Spleen (tissue), 11 donors: ENCODE measurements around the gene CCNI2. TPM values are rescaled to one million over a fixed set of nuclear protein-coding genes. Genes with fewer than 3 reads are reported as not detected.
A peak's percentile ranks its signal among the peaks of the same experiment; 100 is the strongest.

Experiments
- DNase-seq: peaks from one replicate; pipeline ENCODE4 v3.0.0-alpha.2; 2020
- H3K27ac ChIP-seq, 8 donors: fragments of 200-600 bp; sonication (generic) in 7 of 8; 1 replicate in 4 of 8; 2 replicates in 4 of 8; pipeline versions ENCODE4 v1.5.0 to v1.8.0; 2016 to 2021; ENCODE audit warnings: inconsistent platforms in 4 of 8, mild to moderate bottlenecking in 4 of 8, moderate library complexity in 1 of 8
- H3K27me3 ChIP-seq, 7 donors: fragments of 200-600 bp; sonication (generic) in 6 of 7; replicated peaks in 1 of 7; 1 replicate in 4 of 7; 2 replicates in 3 of 7; pipeline versions ENCODE4 v1.5.0 to v1.8.0; 2016 to 2021; ENCODE audit warnings: inconsistent platforms in 3 of 7, mild to moderate bottlenecking in 1 of 7
- H3K36me3 ChIP-seq, 6 donors: fragments of 200-600 bp; sonication (generic) in 5 of 6; 1 replicate in 4 of 6; 2 replicates in 2 of 6; pipeline versions ENCODE4 v1.5.0 to v1.8.0; 2016 to 2021; ENCODE audit warnings: inconsistent platforms in 2 of 6
- H3K4me1 ChIP-seq, 6 donors: fragments of 200-600 bp; sonication (generic) in 5 of 6; 1 replicate in 3 of 6; 2 replicates in 3 of 6; pipeline versions ENCODE4 v1.5.0 to v1.8.0; 2016 to 2021; ENCODE audit warnings: inconsistent platforms in 3 of 6
- H3K4me3 ChIP-seq, 8 donors: fragments of 200-600 bp; sonication (generic) in 7 of 8; 1 replicate in 4 of 8; 2 replicates in 4 of 8; pipeline versions ENCODE4 v1.5.0 to v1.8.0; 2016 to 2021; ENCODE audit warnings: inconsistent platforms in 4 of 8, mild to moderate bottlenecking in 4 of 8, moderate library complexity in 2 of 8
- H3K9me3 ChIP-seq, 8 donors: fragments of 200-600 bp; sonication (generic) in 7 of 8; 1 replicate in 4 of 8; 2 replicates in 4 of 8; pipeline versions ENCODE4 v1.5.0 to v1.8.0; 2016 to 2021; ENCODE audit warnings: inconsistent platforms in 4 of 8
- POLR2A ChIP-seq, 3 donors: fragments of 450-650 bp; IDR thresholded peaks; one replicate each; pipeline ENCODE4 v1.5.1; 2017; ENCODE audit warnings: antibody characterized with exemption in 3 of 3, mild to moderate bottlenecking in 1 of 3
- POLR2AphosphoS5 ChIP-seq, 3 donors: sonication (generic); formaldehyde crosslinking; IDR thresholded peaks; one replicate each; pipeline ENCODE4 v1.5.1; 2017; ENCODE audit warnings: antibody characterized with exemption in 3 of 3
- WGBS, 5 donors: extraction: QIAGEN DNeasy Blood & Tissue Kit in 3 of 5; methylation state at CpG; one replicate each; pipeline versions ENCODE4 v1.1.5 to v1.1.7; 2013 to 2018; 5-methylcytosine and 5-hydroxymethylcytosine counted together
- intact Hi-C: fragments of 100-400 bp; cut with DNase I; formaldehyde crosslinking; loops from one replicate; pipeline ENCODE4 v1.15.0; 2023; ENCODE audit warnings: low total_unique reads
- polyA plus RNA-seq, 3 donors: library from polyadenylated mRNA; stranded (reverse); fragments of 200-250 nt; gene quantifications; one replicate each; pipeline ENCODE4 v1.2.1, GENCODE V29; 2013
- total RNA-seq, 7 donors: library from RNA; depleted of rRNA in 3 of 7; stranded (reverse); fragments of >200 nt in 3 of 7; fragmentation: NEBNext Ultra II Directional in 4 of 7; extraction: Animal tissue kit (Norgen Biotek cat#: 25700) in 4 of 7; gene quantifications; one replicate each; pipeline versions ENCODE4 v1.1.0 to v1.2.1, GENCODE V29; 2016 to 2021
- TF ChIP-seq, protein P1 (sequence below), 11 experiments: fragments of 200-600 bp in 7 of 11; fragments of 450-650 bp in 4 of 11; sonication (generic) in 4 of 11; IDR thresholded peaks in 8 of 11; conservative IDR thresholded peaks in 3 of 11; 1 replicate in 7 of 11; 2 replicates in 4 of 11; pipeline versions ENCODE4 v1.4.0 to v1.8.0; 2016 to 2021; ENCODE audit warnings: antibody characterized with exemption in 11 of 11, inconsistent platforms in 4 of 11, mild to moderate bottlenecking in 1 of 11
- donor health status: healthy with polysubstance abuse.
- donor health status: DM: no; HTN: no; CAD: no; lungs with moderate emphysema.
- donor health status: DM: no; HTN: no; CAD: no.
- donor health status: Bipolar disorder and iron deficiency.
- donor health status: healthy.
- donor health status: DM: no; HTN: no; CAD: no.
- donor health status: DM: yes; HTN: yes; CAD: no.

CCNI2 gene
- total and polyA plus RNA-seq, 10 donors = 0.19 to 5.2 (median 0.98) TPM

DNA sequence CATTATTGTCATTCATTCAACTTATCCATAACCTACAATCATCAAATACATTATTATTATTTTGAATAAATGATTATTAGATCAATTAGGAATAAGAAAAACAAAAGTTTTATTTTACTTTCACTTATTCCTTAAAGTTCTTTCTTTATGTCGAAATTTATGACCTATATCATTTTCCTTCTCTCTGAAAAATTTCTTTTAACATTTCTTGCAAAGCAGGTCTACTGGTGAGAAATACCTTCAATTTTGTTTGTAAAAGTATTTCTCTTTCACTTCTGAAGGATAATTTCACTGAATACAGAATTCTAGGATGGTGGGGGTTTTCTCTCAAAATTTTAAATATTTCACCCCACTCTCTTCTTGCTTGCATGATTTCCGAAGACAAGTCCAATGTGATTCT is 2.6 kb upstream of the CCNI2 start:
- WGBS, 5 donors = 68 to 92% (median 71%) methylated on average over 2 of the region's 2 CpGs
- Histone ChIP-seq H3K36me3 (no peaks in the 10 kb centered on the region), H3K4me3 (no peak overlapping the region), H3K9me3 (peaks cover 0 to 7% (median 0%) of the 10 kb centered on the region in 8 donors), H3K4me1 (peaks cover 5 to 21% (median 15%) of the 10 kb centered on the region in 6 donors), H3K27me3 (peaks cover 0 to 75% (median 36%) of the 10 kb centered on the region in 7 donors), H3K27ac (no peak overlapping the region)
- no peak for DNase-seq
- intact Hi-C loops = no loop called here
- TF ChIP-seq, protein P1, sequence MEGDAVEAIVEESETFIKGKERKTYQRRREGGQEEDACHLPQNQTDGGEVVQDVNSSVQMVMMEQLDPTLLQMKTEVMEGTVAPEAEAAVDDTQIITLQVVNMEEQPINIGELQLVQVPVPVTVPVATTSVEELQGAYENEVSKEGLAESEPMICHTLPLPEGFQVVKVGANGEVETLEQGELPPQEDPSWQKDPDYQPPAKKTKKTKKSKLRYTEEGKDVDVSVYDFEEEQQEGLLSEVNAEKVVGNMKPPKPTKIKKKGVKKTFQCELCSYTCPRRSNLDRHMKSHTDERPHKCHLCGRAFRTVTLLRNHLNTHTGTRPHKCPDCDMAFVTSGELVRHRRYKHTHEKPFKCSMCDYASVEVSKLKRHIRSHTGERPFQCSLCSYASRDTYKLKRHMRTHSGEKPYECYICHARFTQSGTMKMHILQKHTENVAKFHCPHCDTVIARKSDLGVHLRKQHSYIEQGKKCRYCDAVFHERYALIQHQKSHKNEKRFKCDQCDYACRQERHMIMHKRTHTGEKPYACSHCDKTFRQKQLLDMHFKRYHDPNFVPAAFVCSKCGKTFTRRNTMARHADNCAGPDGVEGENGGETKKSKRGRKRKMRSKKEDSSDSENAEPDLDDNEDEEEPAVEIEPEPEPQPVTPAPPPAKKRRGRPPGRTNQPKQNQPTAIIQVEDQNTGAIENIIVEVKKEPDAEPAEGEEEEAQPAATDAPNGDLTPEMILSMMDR (IDR thresholded peaks at IDR 0.05 in 8 of 11, conservative IDR thresholded peaks at IDR 0.05 in 3 of 11) = no peak
- TF ChIP-seq POLR2AphosphoS5 (IDR thresholded peaks at IDR 0.05) = no peak
- TF ChIP-seq POLR2A (IDR thresholded peaks at IDR 0.05) = no peak

DNA sequence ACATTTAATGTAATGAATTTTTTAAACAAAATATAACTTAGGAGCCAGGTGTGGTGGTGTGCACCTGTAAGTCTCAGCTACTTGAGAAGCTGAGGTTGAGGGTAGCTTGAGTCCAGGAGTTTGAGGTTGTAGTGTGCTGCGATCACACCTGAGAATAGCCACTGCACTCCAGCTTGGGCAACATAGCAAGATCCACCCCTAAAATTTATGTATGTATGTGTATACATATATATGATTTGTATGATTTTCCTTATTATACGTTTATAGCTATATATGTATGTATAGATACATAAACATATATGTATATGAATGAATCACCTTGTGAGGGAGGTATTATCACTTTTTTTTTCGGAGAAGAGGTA is 653 bp upstream of the CCNI2 start:
- peaks cover 0 to 7% (median 0%) of the 10 kb centered on the region in 8 donors for H3K9me3 ChIP-seq
- H3K36me3 ChIP-seq = no peaks in the 10 kb centered on the region
- 18 to 32% (median 28%) methylated on average over 3 of the region's 3 CpGs for WGBS, 5 donors
- H3K27ac ChIP-seq = peak overlapping the region in 3 of 8 donors; percentile 73 to 75 (median 73)
- H3K4me1 ChIP-seq = peaks cover 5 to 21% (median 15%) of the 10 kb centered on the region in 6 donors
- peaks cover 0 to 69% (median 36%) of the 10 kb centered on the region in 7 donors for H3K27me3 ChIP-seq
- DNase-seq = no peak
- intact Hi-C loops = no loop called here
- H3K4me3 ChIP-seq = peak overlapping the region in 6 of 8 donors; percentile 43 to 78 (median 50)
- TF ChIP-seq POLR2AphosphoS5 (IDR thresholded peaks at IDR 0.05) (no peak), POLR2A (IDR thresholded peaks at IDR 0.05) (no peak)
- TF ChIP-seq, protein P1 (IDR thresholded peaks at IDR 0.05 in 8 of 11, conservative IDR thresholded peaks at IDR 0.05 in 3 of 11) = no peak

DNA sequence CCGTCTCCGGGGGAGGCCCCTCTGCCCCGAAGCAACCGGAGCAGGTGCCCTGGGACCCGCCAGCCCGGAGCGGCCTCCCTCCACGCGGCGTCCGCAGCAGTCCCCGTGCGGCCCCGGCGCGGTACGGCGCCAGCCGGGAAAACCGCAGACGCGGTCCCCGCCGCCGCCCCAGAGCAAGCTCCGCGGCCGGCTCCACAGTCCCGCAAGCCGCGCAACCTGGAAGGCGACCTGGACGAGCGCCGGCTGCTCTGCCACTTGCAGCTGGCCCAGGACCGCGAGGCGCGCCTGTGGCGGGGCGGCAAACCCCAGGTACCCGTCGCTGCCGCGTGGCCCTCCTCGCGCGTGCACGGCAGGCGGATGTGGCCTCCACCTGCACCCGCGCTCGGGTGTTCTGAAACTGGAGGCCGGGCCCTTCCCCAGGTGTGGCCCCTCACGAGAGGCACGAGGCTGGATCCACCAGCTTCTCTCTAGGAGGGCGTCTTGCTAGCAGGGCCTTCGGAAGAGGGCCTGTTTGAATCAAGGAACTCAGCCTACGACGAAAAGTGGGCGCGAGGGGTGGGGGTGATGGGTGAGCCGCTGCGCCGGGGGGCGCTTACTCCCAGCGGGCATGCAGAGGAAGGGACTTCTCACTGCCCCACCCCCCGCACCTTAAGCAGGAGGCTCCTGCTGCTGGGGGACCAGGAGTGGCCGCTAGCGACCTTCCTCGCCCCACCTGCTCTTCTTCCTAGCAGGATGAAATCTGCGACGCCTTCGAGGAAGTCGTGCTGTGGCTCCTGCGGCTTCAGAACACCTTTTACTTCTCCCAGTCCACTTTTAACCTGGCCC is 602 bp downstream of the CCNI2 start:
- peak in 2 of 3 donors; percentile 13 to 37 for TF ChIP-seq POLR2AphosphoS5 (IDR thresholded peaks at IDR 0.05)
- TF ChIP-seq, protein P1 (IDR thresholded peaks at IDR 0.05 in 8 of 11, conservative IDR thresholded peaks at IDR 0.05 in 3 of 11) = no peak
- peak; percentile 86 for DNase-seq
- Histone ChIP-seq H3K27me3 (peaks cover 0 to 60% (median 35%) of the 10 kb centered on the region in 7 donors), H3K9me3 (no peaks in the 10 kb centered on the region), H3K4me1 (peaks cover 5 to 21% (median 15%) of the 10 kb centered on the region in 6 donors), H3K36me3 (no peaks in the 10 kb centered on the region), H3K27ac (peak overlapping the region in 6 of 8 donors; percentile 11 to 75 (median 62)), H3K4me3 (peak overlapping the region; percentile 39 to 78 (median 47))
- intact Hi-C loops = no loop called here
- 33 to 45% (median 35%) methylated on average over 39 to 76 of the region's 76 CpGs for WGBS, 5 donors

DNA sequence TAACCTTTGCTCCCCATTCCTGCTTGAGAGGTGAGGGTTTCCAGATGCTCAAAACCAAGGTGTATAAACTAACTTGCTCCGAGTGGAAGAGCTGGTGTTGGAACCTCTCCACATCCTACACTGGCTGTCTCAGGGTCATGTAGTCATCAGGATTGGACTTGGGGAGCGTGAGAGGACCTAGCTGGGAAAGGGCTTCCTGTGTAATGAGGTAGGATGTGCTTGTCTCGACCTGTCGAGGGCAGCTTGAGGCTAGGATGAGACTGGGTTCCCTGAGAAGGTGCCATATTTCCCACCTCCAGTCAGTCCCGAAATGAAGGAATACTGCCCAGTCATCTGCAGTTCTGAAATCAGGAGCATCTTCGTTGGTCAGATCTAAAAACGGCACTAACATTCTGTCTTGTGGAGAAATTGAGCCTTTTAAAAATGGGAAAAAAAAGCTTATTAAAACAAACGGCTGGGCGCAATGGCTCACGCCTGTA is 1.3 kb downstream of the CCNI2 start:
- H3K36me3 ChIP-seq = no peaks in the 10 kb centered on the region
- no peak overlapping the region for H3K27ac ChIP-seq
- H3K9me3 ChIP-seq = no peaks in the 10 kb centered on the region
- peaks cover 0 to 53% (median 35%) of the 10 kb centered on the region in 7 donors for H3K27me3 ChIP-seq
- DNase-seq = no peak
- TF ChIP-seq, protein P1 (IDR thresholded peaks at IDR 0.05 in 8 of 11, conservative IDR thresholded peaks at IDR 0.05 in 3 of 11) = no peak
- no peak for TF ChIP-seq POLR2AphosphoS5 (IDR thresholded peaks at IDR 0.05)
- no peak for TF ChIP-seq POLR2A (IDR thresholded peaks at IDR 0.05)
- H3K4me1 ChIP-seq = peaks cover 5 to 21% (median 15%) of the 10 kb centered on the region in 6 donors
- intact Hi-C loops = no loop called here
- H3K4me3 ChIP-seq = no peak overlapping the region
- 87 to 91% (median 90%) methylated on average over 10 of the region's 10 CpGs for WGBS, 5 donors
